SK-N-SH treated with all-trans-retinoic acid at 6 μM for 48 hours (cell line): ENCODE measurements around the gene IQCK.
A peak's percentile ranks its signal among the peaks of the same experiment; 100 is the strongest.

Experiments
- ATAC-seq: fragments of 200-7000 bp; cut with Tn5 transposase; 3 replicates; pipeline ENCODE4 v1.9.1; 2020; ENCODE audit warnings: mild to moderate bottlenecking, moderate library complexity
- ARNTL ChIP-seq: fragments of 450-650 bp; formaldehyde crosslinking; IDR thresholded peaks from 2 replicates; pipeline ENCODE4 v1.5.0; 2020; ENCODE audit warnings: low read depth, mild to moderate bottlenecking, moderate library complexity, borderline replicate concordance
- BACH2 ChIP-seq: fragments of 250-450 bp; sonication (Bioruptor Pico); IDR thresholded peaks from 2 replicates; pipeline ENCODE4 v1.9.0; 2021; ENCODE audit warnings: mild to moderate bottlenecking, borderline replicate concordance
- CSDC2 ChIP-seq: fragments of 250-450 bp; sonication (Bioruptor Pico); IDR thresholded peaks from 2 replicates; pipeline ENCODE4 v1.5.0; 2020; ENCODE audit warnings: mild to moderate bottlenecking, moderate library complexity
- ESRRG ChIP-seq: fragments of 250-450 bp; sonication (Bioruptor Pico); IDR thresholded peaks from 2 replicates; pipeline ENCODE4 v1.6.1; 2021; ENCODE audit warnings: mild to moderate bottlenecking
- GLIS3 ChIP-seq: fragments of 250-450 bp; sonication (Bioruptor Pico); IDR thresholded peaks from 2 replicates; pipeline ENCODE4 v1.5.0; 2020; ENCODE audit warnings: mild to moderate bottlenecking, moderate library complexity
- OSR1 ChIP-seq: fragments of 250-450 bp; sonication (Bioruptor Pico); IDR thresholded peaks from 2 replicates; pipeline ENCODE4 v1.8.0; 2022; ENCODE audit warnings: moderate library complexity, mild to moderate bottlenecking, inconsistent platforms
- PPARA ChIP-seq: fragments of 250-450 bp; sonication (Bioruptor Pico); IDR thresholded peaks from 2 replicates; pipeline ENCODE4 v1.5.0; 2020; ENCODE audit warnings: mild to moderate bottlenecking, borderline replicate concordance
- RARB ChIP-seq: fragments of 250-450 bp; sonication (Bioruptor Pico); IDR thresholded peaks from 2 replicates; pipeline ENCODE4 v1.8.0; 2021; ENCODE audit warnings: mild to moderate bottlenecking, moderate library complexity
- TCF4 ChIP-seq: fragments of 250-450 bp; sonication (Bioruptor Pico); IDR thresholded peaks from 2 replicates; pipeline ENCODE4 v1.8.0; 2021; ENCODE audit warnings: mild to moderate bottlenecking, moderate library complexity, borderline replicate concordance
- TOX ChIP-seq: fragments of 250-450 bp; sonication (Bioruptor Pico); IDR thresholded peaks from 2 replicates; pipeline ENCODE4 v1.8.0; 2021; ENCODE audit warnings: mild to moderate bottlenecking, moderate library complexity, borderline replicate concordance
- ZC3H10 ChIP-seq: fragments of 250-450 bp; sonication (Bioruptor Pico); IDR thresholded peaks from 2 replicates; pipeline ENCODE4 v1.5.1; 2021; ENCODE audit warnings: mild to moderate bottlenecking, moderate library complexity
- ZFP3 ChIP-seq: fragments of 250-450 bp; sonication (Bioruptor Pico); IDR thresholded peaks from 2 replicates; pipeline ENCODE4 v1.5.0; 2020; ENCODE audit warnings: mild to moderate bottlenecking, moderate library complexity
- ZFP30 ChIP-seq: fragments of 450-650 bp; formaldehyde crosslinking; IDR thresholded peaks from 2 replicates; pipeline ENCODE4 v1.5.0; 2022; ENCODE audit warnings: mild to moderate bottlenecking, moderate library complexity
- ZNF565 ChIP-seq: fragments of 450-650 bp; formaldehyde crosslinking; conservative IDR thresholded peaks from 2 replicates; pipeline ENCODE4 v1.5.0; 2020; ENCODE audit warnings: low read depth, mild to moderate bottlenecking, moderate library complexity
- ZNF70 ChIP-seq: fragments of 450-650 bp; formaldehyde crosslinking; IDR thresholded peaks from 2 replicates; pipeline ENCODE4 v1.5.0; 2020; ENCODE audit warnings: mild to moderate bottlenecking, moderate library complexity
- ZNF8 ChIP-seq: fragments of 450-650 bp; formaldehyde crosslinking; IDR thresholded peaks from 2 replicates; pipeline ENCODE4 v1.5.0; 2020; ENCODE audit warnings: mild to moderate bottlenecking, moderate library complexity
- TF ChIP-seq, protein P1 (sequence below): fragments of 250-450 bp; sonication (Bioruptor Pico); IDR thresholded peaks from 2 replicates; pipeline ENCODE4 v1.8.0; 2021; ENCODE audit warnings: low read depth, mild to moderate bottlenecking, moderate library complexity, borderline replicate concordance
- TF ChIP-seq, protein P2 (sequence below): fragments of 250-450 bp; sonication (Bioruptor Pico); IDR thresholded peaks from 2 replicates; pipeline ENCODE4 v1.5.1; 2021; ENCODE audit warnings: mild to moderate bottlenecking, moderate library complexity
- TF ChIP-seq, protein P3 (sequence below): fragments of 250-450 bp; sonication (Bioruptor Pico); IDR thresholded peaks from 2 replicates; pipeline ENCODE4 v1.8.0; 2020; ENCODE audit warnings: mild to moderate bottlenecking, moderate library complexity, borderline replicate concordance
- TF ChIP-seq, protein P4 (sequence below): fragments of 250-450 bp; sonication (Bioruptor Pico); IDR thresholded peaks from 2 replicates; pipeline ENCODE4 v1.5.0; 2020; ENCODE audit warnings: mild to moderate bottlenecking, moderate library complexity
- TF ChIP-seq, protein P5 (sequence below): fragments of 250-450 bp; sonication (Bioruptor Pico); IDR thresholded peaks from 2 replicates; pipeline ENCODE4 v1.5.1; 2020; ENCODE audit warnings: low read depth, mild to moderate bottlenecking, moderate library complexity

IQCK gene

DNA sequence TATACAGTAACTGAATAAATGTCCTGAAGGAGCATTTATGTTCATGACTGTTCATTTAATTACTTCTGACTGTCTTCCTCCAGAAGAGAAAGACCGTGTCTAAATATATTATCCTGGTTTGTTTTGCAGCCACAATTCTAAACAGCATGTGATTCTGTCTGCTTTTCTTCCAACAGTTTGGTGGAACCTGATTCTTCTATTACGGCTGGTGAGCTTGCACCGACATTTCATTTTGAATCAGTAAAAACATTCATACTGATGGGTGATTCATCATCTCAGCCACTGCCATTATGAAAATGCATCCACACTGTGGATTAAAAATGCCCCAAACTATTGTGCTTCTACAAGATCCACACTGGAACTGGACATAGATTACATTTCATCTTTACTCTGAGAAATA lies 17.0 kb upstream of the IQCK start:
- peak; percentile 80 for ATAC-seq

DNA sequence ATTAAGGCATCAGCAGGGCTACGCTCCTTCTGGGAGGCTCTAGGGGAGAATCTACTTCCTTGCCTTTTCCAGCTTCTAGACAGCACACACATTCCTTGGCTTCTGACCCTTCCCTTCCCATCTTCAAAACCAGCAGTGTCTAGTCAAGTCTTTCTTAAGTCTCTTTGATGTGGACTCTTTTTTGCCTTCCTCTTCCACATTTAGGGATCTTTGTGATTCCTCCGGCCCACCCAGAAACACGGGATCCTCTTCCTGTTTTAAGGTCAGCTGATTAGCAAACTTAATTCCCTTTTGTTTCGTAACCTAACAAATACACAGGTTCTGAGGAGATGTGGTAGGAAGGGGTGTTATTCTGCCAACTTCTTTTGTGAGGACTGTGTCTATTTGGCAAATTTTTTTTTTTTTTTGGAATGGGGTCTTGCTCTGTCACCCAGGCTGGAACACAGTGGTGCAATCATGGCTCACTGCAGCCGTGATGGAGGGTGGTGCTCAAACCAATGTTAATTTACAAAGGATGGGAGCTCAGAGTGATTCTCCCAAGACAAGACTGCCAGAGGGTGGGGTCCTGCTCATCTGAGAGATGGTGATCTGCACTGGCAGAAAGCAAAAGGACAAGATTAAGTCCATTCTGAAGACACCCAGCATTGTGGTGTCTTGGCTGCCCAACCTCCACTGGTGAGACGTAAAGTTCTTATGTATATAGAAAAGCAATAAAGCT lies 14.7 kb upstream of the IQCK start:
- TF ChIP-seq CSDC2 (CRISPR knock-in tag) (no peak), TCF4 (CRISPR knock-in tag) (no peak), ZNF70 (CRISPR knock-in tag) (no peak), OSR1 (CRISPR knock-in tag) (no peak), GLIS3 (no peak), ZFP3 (no peak), ZNF565 (CRISPR knock-in tag) (no peak), ZNF8 (no peak)
- TF ChIP-seq, protein P1, sequence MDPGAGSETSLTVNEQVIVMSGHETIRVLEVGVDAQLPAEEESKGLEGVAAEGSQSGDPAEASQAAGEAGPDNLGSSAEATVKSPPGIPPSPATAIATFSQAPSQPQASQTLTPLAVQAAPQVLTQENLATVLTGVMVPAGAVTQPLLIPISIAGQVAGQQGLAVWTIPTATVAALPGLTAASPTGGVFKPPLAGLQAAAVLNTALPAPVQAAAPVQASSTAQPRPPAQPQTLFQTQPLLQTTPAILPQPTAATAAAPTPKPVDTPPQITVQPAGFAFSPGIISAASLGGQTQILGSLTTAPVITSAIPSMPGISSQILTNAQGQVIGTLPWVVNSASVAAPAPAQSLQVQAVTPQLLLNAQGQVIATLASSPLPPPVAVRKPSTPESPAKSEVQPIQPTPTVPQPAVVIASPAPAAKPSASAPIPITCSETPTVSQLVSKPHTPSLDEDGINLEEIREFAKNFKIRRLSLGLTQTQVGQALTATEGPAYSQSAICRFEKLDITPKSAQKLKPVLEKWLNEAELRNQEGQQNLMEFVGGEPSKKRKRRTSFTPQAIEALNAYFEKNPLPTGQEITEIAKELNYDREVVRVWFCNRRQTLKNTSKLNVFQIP (CRISPR knock-in tag), result no peak
- TF ChIP-seq, protein P2, sequence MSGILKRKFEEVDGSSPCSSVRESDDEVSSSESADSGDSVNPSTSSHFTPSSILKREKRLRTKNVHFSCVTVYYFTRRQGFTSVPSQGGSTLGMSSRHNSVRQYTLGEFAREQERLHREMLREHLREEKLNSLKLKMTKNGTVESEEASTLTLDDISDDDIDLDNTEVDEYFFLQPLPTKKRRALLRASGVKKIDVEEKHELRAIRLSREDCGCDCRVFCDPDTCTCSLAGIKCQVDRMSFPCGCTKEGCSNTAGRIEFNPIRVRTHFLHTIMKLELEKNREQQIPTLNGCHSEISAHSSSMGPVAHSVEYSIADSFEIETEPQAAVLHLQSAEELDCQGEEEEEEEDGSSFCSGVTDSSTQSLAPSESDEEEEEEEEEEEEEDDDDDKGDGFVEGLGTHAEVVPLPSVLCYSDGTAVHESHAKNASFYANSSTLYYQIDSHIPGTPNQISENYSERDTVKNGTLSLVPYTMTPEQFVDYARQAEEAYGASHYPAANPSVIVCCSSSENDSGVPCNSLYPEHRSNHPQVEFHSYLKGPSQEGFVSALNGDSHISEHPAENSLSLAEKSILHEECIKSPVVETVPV (CRISPR knock-in tag), result no peak
- TF ChIP-seq, protein P3, sequence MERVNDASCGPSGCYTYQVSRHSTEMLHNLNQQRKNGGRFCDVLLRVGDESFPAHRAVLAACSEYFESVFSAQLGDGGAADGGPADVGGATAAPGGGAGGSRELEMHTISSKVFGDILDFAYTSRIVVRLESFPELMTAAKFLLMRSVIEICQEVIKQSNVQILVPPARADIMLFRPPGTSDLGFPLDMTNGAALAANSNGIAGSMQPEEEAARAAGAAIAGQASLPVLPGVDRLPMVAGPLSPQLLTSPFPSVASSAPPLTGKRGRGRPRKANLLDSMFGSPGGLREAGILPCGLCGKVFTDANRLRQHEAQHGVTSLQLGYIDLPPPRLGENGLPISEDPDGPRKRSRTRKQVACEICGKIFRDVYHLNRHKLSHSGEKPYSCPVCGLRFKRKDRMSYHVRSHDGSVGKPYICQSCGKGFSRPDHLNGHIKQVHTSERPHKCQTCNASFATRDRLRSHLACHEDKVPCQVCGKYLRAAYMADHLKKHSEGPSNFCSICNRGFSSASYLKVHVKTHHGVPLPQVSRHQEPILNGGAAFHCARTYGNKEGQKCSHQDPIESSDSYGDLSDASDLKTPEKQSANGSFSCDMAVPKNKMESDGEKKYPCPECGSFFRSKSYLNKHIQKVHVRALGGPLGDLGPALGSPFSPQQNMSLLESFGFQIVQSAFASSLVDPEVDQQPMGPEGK, result no peak
- ATAC-seq, result no peak

More for the DNA sequence above, 17.0 kb upstream of the IQCK start:
- TF ChIP-seq BACH2 (CRISPR knock-in tag), result no peak
- TF ChIP-seq CSDC2 (CRISPR knock-in tag), result no peak
- peak; percentile 87 for TF ChIP-seq TOX (CRISPR knock-in tag)
- no peak for TF ChIP-seq RARB (CRISPR knock-in tag)
- TF ChIP-seq, protein P4, sequence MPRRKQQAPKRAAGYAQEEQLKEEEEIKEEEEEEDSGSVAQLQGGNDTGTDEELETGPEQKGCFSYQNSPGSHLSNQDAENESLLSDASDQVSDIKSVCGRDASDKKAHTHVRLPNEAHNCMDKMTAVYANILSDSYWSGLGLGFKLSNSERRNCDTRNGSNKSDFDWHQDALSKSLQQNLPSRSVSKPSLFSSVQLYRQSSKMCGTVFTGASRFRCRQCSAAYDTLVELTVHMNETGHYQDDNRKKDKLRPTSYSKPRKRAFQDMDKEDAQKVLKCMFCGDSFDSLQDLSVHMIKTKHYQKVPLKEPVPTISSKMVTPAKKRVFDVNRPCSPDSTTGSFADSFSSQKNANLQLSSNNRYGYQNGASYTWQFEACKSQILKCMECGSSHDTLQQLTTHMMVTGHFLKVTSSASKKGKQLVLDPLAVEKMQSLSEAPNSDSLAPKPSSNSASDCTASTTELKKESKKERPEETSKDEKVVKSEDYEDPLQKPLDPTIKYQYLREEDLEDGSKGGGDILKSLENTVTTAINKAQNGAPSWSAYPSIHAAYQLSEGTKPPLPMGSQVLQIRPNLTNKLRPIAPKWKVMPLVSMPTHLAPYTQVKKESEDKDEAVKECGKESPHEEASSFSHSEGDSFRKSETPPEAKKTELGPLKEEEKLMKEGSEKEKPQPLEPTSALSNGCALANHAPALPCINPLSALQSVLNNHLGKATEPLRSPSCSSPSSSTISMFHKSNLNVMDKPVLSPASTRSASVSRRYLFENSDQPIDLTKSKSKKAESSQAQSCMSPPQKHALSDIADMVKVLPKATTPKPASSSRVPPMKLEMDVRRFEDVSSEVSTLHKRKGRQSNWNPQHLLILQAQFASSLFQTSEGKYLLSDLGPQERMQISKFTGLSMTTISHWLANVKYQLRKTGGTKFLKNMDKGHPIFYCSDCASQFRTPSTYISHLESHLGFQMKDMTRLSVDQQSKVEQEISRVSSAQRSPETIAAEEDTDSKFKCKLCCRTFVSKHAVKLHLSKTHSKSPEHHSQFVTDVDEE, result no peak
- no peak for TF ChIP-seq ARNTL (CRISPR knock-in tag)
- no peak for TF ChIP-seq TCF4 (CRISPR knock-in tag)
- TF ChIP-seq ZC3H10 (CRISPR knock-in tag), result peak; percentile 71; the same call in 1 of the 2 replicates
- TF ChIP-seq, protein P3, result no peak; the same call in 1 of the 2 replicates
- TF ChIP-seq GLIS3, result no peak
- no peak for TF ChIP-seq ESRRG
- TF ChIP-seq PPARA (CRISPR knock-in tag), result no peak
- TF ChIP-seq ZFP30, result no peak
- TF ChIP-seq ZNF8, result no peak
- TF ChIP-seq, protein P5, sequence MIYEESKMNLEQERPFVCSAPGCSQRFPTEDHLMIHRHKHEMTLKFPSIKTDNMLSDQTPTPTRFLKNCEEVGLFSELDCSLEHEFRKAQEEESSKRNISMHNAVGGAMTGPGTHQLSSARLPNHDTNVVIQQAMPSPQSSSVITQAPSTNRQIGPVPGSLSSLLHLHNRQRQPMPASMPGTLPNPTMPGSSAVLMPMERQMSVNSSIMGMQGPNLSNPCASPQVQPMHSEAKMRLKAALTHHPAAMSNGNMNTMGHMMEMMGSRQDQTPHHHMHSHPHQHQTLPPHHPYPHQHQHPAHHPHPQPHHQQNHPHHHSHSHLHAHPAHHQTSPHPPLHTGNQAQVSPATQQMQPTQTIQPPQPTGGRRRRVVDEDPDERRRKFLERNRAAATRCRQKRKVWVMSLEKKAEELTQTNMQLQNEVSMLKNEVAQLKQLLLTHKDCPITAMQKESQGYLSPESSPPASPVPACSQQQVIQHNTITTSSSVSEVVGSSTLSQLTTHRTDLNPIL, result no peak
- TF ChIP-seq ZNF565 (CRISPR knock-in tag), result no peak
